Keratinocyte (primary cell): ENCODE measurements around the gene ARL6IP5.

Source experiments
- CTCF ChIP-seq, 3 experiments: IDR thresholded peaks in 1 of 3; conservative IDR thresholded peaks in 1 of 3; optimal IDR thresholded peaks in 1 of 3; 2 replicates in 2 of 3; 3 replicates in 1 of 3; pipeline versions ENCODE3 to v1.5.1; 2011; ENCODE audit warnings: low read length in 3 of 3, mild to moderate bottlenecking in 3 of 3, moderate library complexity in 2 of 3, control low read depth in 1 of 3, inconsistent platforms in 1 of 3; ENCODE audit not compliant: insufficient read depth in 2 of 3; ENCODE audit errors: extremely low read depth in 1 of 3
- EZH2 ChIP-seq: IDR thresholded peaks from one replicate; pipeline ENCODE4 v1.6.1; 2012; ENCODE audit warnings: inconsistent platforms, mild to moderate bottlenecking, low read length, moderate library complexity

- no peak for TF ChIP-seq CTCF (optimal IDR thresholded peaks at IDR 0.05 in 1 of 3, IDR thresholded peaks at IDR 0.05 in 1 of 3, conservative IDR thresholded peaks at IDR 0.05 in 1 of 3; ENCODE audit: extremely low read depth in 1 of 3, insufficient read depth in 2 of 3, low read length in 3 of 3)
- TF ChIP-seq EZH2: no peak
These were observed 64.8 kb downstream of the ARL6IP5 start for GRCh38 chr3:69149586-69149985.
